Measurements from ENCODE around the gene CRYZ. TPM values are rescaled to one million over a fixed set of nuclear protein-coding genes. Genes with fewer than 3 reads are reported as not detected.

Gene CRYZ
- total and polyA plus RNA-seq, 2 donors (not counting 3 experiments of a cell fraction or from before 2014, with no cell fraction given), result 24.5 to 32.7 TPM

DNA sequence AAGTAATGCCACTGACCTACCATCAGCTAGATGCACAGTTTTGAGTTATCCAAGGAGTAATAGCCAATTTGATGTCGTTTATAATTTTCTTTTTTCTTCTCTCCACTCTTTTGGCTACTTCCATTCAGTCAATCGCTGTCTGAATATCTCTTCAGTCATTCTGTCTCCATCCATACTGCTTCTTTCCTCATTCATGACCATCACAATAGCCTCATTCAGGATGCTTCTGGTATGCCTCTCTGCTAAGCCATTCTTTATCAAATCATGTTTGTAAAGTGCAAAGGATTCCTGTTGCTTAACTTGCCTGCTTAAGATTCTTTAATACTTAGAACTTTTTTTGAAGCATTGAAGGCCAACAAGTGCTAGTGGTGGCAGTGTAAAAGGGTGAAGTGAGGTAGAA is 20.3 kb upstream of the CRYZ start:
- dilution Hi-C loops (cut with MboI; ENCODE audit: extremely low pct_ligation_motif_present, low sequenced_read_pairs), result no loop called here
- H3K4me2 ChIP-seq (ENCODE audit: insufficient read depth, low read length), result no peak overlapping the region
- TF ChIP-seq, protein P1, sequence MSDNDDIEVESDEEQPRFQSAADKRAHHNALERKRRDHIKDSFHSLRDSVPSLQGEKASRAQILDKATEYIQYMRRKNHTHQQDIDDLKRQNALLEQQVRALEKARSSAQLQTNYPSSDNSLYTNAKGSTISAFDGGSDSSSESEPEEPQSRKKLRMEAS (IDR thresholded peaks at IDR 0.05; ENCODE audit: insufficient read depth, insufficient read length), result no peak
- TF ChIP-seq EZH2 (IDR thresholded peaks at IDR 0.05; ENCODE audit: borderline replicate concordance, low read depth, low read length, severe bottlenecking) (no peak), FOS (IDR thresholded peaks at IDR 0.05; ENCODE audit: borderline replicate concordance, insufficient read depth, low read length) (no peak), MYC (IDR thresholded peaks at IDR 0.05; ENCODE audit: low read depth, low read length) (no peak), POLR2A (IDR thresholded peaks at IDR 0.05; ENCODE audit: low read depth, low read length) (no peak), GATA2 (IDR thresholded peaks at IDR 0.05; ENCODE audit: insufficient read depth, insufficient read length, low read depth, low read length) (no peak), JUN (IDR thresholded peaks at IDR 0.05; ENCODE audit: borderline replicate concordance, insufficient read depth, insufficient read length, low read depth) (no peak), POLR2AphosphoS5 (IDR thresholded peaks at IDR 0.05; ENCODE audit: insufficient read depth, low read depth, low read length) (no peak)
- TF ChIP-seq, protein P2, sequence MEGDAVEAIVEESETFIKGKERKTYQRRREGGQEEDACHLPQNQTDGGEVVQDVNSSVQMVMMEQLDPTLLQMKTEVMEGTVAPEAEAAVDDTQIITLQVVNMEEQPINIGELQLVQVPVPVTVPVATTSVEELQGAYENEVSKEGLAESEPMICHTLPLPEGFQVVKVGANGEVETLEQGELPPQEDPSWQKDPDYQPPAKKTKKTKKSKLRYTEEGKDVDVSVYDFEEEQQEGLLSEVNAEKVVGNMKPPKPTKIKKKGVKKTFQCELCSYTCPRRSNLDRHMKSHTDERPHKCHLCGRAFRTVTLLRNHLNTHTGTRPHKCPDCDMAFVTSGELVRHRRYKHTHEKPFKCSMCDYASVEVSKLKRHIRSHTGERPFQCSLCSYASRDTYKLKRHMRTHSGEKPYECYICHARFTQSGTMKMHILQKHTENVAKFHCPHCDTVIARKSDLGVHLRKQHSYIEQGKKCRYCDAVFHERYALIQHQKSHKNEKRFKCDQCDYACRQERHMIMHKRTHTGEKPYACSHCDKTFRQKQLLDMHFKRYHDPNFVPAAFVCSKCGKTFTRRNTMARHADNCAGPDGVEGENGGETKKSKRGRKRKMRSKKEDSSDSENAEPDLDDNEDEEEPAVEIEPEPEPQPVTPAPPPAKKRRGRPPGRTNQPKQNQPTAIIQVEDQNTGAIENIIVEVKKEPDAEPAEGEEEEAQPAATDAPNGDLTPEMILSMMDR (IDR thresholded peaks at IDR 0.05; ENCODE audit: extremely low read depth in 1 of 2, insufficient read depth in 1 of 2, low read depth in 1 of 2, low read length in 2 of 2), result no peak
- no peak overlapping the region for H3K4me3 ChIP-seq (replicated peaks in 1 of 3; ENCODE audit: insufficient read depth in 1 of 3, low read depth in 1 of 3, low read length in 3 of 3)
- H3K9ac ChIP-seq (replicated peaks; ENCODE audit: extremely low read depth, insufficient read depth, low read length), result no peak overlapping the region
- no peaks in the 10 kb centered on the region for H3K4me1 ChIP-seq (ENCODE audit: control insufficient read depth, extremely low read depth, insufficient read depth, low read length)
- peaks cover 4 to 9% of the 10 kb centered on the region in 2 experiments for H3K36me3 ChIP-seq (ENCODE audit: control insufficient read depth in 2 of 2, extremely low read depth in 1 of 2, insufficient read depth in 2 of 2, low read length in 2 of 2)
- H3K27me3 ChIP-seq (ENCODE audit: control insufficient read depth in 2 of 2, insufficient read depth in 2 of 2, low read length in 2 of 2), result no peaks in the 10 kb centered on the region
- ChIA-PET CTCF (interaction anchor here (1.5 kb wide), 1 partner anchor 20 kb away, joined by 5 read pairs; the partner anchor contains the start of genes CRYZ and TYW3), POLR2A (no interaction called here)
- H3K9me1 ChIP-seq (replicated peaks; ENCODE audit: control insufficient read depth, extremely low read depth, insufficient read depth, low read length), result no peaks in the 10 kb centered on the region
- DNase-seq (ENCODE audit: low read depth, low spot score), result no peak
- H3K79me2 ChIP-seq (ENCODE audit: control insufficient read depth, insufficient read depth, low read length), result no peaks in the 10 kb centered on the region
- intact Hi-C loops (cut with micrococcal nuclease), result no loop called here
- FAIRE-seq, result no peak
- BruUV-seq (replicated peaks), result no TSS peak
- no peaks in the 10 kb centered on the region for H3K9me3 ChIP-seq (replicated peaks; ENCODE audit: control insufficient read depth, insufficient read depth, low read length)
- H2AFZ ChIP-seq (ENCODE audit: low read depth, low read length), result no peak overlapping the region
- H3K27ac ChIP-seq (ENCODE audit: insufficient read depth, low read depth, low read length), result no peak overlapping the region
- H4K20me1 ChIP-seq (replicated peaks; ENCODE audit: control insufficient read depth, extremely low read depth, insufficient read depth, low read length), result no peaks in the 10 kb centered on the region

Data from endothelial cell of umbilical vein (primary cell).